GM12874 (cell line): Measurements from ENCODE around the gene ATP9A.

ENCODE experiments used
- CTCF ChIP-seq: IDR thresholded peaks from 2 replicates; pipeline ENCODE4 v1.5.1; 2011; ENCODE audit warnings: low read depth, mild to moderate bottlenecking, control low read depth, low read length, moderate library complexity; ENCODE audit not compliant: insufficient read depth

ATP9A gene

GRCh38 chr20:51732096-51732791 is 35.9 kb downstream of the ATP9A start:
- TF ChIP-seq CTCF, result no peak

- no peak for TF ChIP-seq CTCF
Measured at GRCh38 chr20:51731731-51732095, 36.5 kb downstream of the ATP9A start.

- no peak for TF ChIP-seq CTCF
Measured at GRCh38 chr20:51729771-51730170, 38.4 kb downstream of the ATP9A start.

GRCh38 chr20:51728737-51729136 is 39.5 kb downstream of the ATP9A start:
- no peak for TF ChIP-seq CTCF

GRCh38 chr20:51727872-51728271 is 40.3 kb downstream of the ATP9A start:
- TF ChIP-seq CTCF, result no peak

GRCh38 chr20:51725584-51726176 is 42.5 kb downstream of the ATP9A start:
- no peak for TF ChIP-seq CTCF

GRCh38 chr20:51720854-51721253 is 47.3 kb downstream of the ATP9A start:
- no peak for TF ChIP-seq CTCF

- no peak for TF ChIP-seq CTCF
Measured at GRCh38 chr20:51720384-51720783, 47.8 kb downstream of the ATP9A start.
